ENCODE results near the gene ELP2. TPM values are rescaled to one million over a fixed set of nuclear protein-coding genes. Genes with fewer than 3 reads are reported as not detected.

Gene ELP2
- total and polyA plus RNA-seq, 2 donors (not counting 3 experiments of a cell fraction or from before 2014, with no cell fraction given), result 37.8 to 90.5 TPM

GRCh38 chr18:36185157-36185556, 55.5 kb downstream of the ELP2 start:
- no peak for FAIRE-seq
- dilution Hi-C loops (cut with MboI; ENCODE audit: extremely low pct_ligation_motif_present, low sequenced_read_pairs) (no loop called here), intact Hi-C loops (cut with micrococcal nuclease) (loop anchor here (5.0 kb wide), 2 partner anchors 112 to 118 kb away; partner anchors contain the start of genes FHOD3 and RPRD1A)
- POLR2A ChIA-PET, result no interaction called here
- Histone ChIP-seq H3K4me3 (replicated peaks in 1 of 3; ENCODE audit: insufficient read depth in 1 of 3, low read depth in 1 of 3, low read length in 3 of 3) (no peak overlapping the region), H3K9me1 (replicated peaks; ENCODE audit: control insufficient read depth, extremely low read depth, insufficient read depth, low read length) (no peaks in the 10 kb centered on the region), H4K20me1 (replicated peaks; ENCODE audit: control insufficient read depth, extremely low read depth, insufficient read depth, low read length) (no peaks in the 10 kb centered on the region), H3K9ac (replicated peaks; ENCODE audit: extremely low read depth, insufficient read depth, low read length) (no peak overlapping the region), H3K9me3 (replicated peaks; ENCODE audit: control insufficient read depth, insufficient read depth, low read length) (no peaks in the 10 kb centered on the region), H3K27me3 (ENCODE audit: control insufficient read depth in 2 of 2, insufficient read depth in 2 of 2, low read length in 2 of 2) (peaks cover 0 to 8% of the 10 kb centered on the region in 2 experiments), H3K4me2 (ENCODE audit: insufficient read depth, low read length) (no peak overlapping the region), H3K27ac (ENCODE audit: insufficient read depth, low read depth, low read length) (no peak overlapping the region), H3K79me2 (ENCODE audit: control insufficient read depth, insufficient read depth, low read length) (no peaks in the 10 kb centered on the region), H3K36me3 (ENCODE audit: control insufficient read depth in 2 of 2, extremely low read depth in 1 of 2, insufficient read depth in 2 of 2, low read length in 2 of 2) (no peaks in the 10 kb centered on the region), H2AFZ (ENCODE audit: low read depth, low read length) (no peak overlapping the region), H3K4me1 (ENCODE audit: control insufficient read depth, extremely low read depth, insufficient read depth, low read length) (peaks cover 6% of the 10 kb centered on the region)
- BruUV-seq (replicated peaks), result no TSS peak
- TF ChIP-seq CTCF (IDR thresholded peaks at IDR 0.05; ENCODE audit: extremely low read depth in 1 of 2, insufficient read depth in 1 of 2, low read depth in 1 of 2, low read length in 2 of 2) (no peak), POLR2A (IDR thresholded peaks at IDR 0.05; ENCODE audit: low read depth, low read length) (no peak), FOS (IDR thresholded peaks at IDR 0.05; ENCODE audit: borderline replicate concordance, insufficient read depth, low read length) (no peak), EZH2 (IDR thresholded peaks at IDR 0.05; ENCODE audit: borderline replicate concordance, low read depth, low read length, severe bottlenecking) (no peak), GATA2 (IDR thresholded peaks at IDR 0.05; ENCODE audit: insufficient read depth, insufficient read length, low read depth, low read length) (no peak), JUN (IDR thresholded peaks at IDR 0.05; ENCODE audit: borderline replicate concordance, insufficient read depth, insufficient read length, low read depth) (no peak), MYC (IDR thresholded peaks at IDR 0.05; ENCODE audit: low read depth, low read length) (no peak), POLR2AphosphoS5 (IDR thresholded peaks at IDR 0.05; ENCODE audit: insufficient read depth, low read depth, low read length) (no peak)
- TF ChIP-seq, protein P1, sequence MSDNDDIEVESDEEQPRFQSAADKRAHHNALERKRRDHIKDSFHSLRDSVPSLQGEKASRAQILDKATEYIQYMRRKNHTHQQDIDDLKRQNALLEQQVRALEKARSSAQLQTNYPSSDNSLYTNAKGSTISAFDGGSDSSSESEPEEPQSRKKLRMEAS (IDR thresholded peaks at IDR 0.05; ENCODE audit: insufficient read depth, insufficient read length), result no peak
- DNase-seq (ENCODE audit: low read depth, low spot score), result no peak
- CTCF ChIA-PET, result no interaction called here
